ENCODE results near the gene TRMT11. TPM values are rescaled to one million over a fixed set of nuclear protein-coding genes. Genes with fewer than 3 reads are reported as not detected.
"Not testable (repeated sequence)": the region's sequence is repeated elsewhere in the genome, so short reads cannot be mapped to it uniquely, and the experiment has no call there.

Gene TRMT11
- total RNA-seq, 4 donors from 2014 or later, result 23.6 to 152 (median 28.9) TPM

- in situ Hi-C loops (cut with MboI; ENCODE audit: low pct_ligation_motif_present in 1 of 4, low pct_unique_long_range_greater_than_20kb in 1 of 4, low sequenced_read_pairs in 3 of 4), result loop anchor here (10.0 to 25.0 kb wide), 4 partner anchors 95 to 638 kb away; partner anchors contain the start of genes HDDC2 (in 3 of the 4) and NCOA7 (in 1 of the 4)
- intact Hi-C loops (cut with DNase I; ENCODE audit: low total_unique reads), result loop anchor here (10.0 kb wide), 1 partner anchor 165 kb away; no protein-coding TSS in a partner anchor
Measured at GRCh38 chr6:125950293-125950692, 36.0 kb upstream of the TRMT11 start.

GRCh38 chr6:125950716-125951115, 35.6 kb upstream of the TRMT11 start:
- in situ Hi-C loops (cut with MboI; ENCODE audit: low pct_ligation_motif_present in 1 of 4, low pct_unique_long_range_greater_than_20kb in 1 of 4, low sequenced_read_pairs in 3 of 4), result loop anchor here (10.0 to 25.0 kb wide), 4 partner anchors 96 to 638 kb away; partner anchors contain the start of genes HDDC2 (in 3 of the 4) and NCOA7 (in 1 of the 4)
- intact Hi-C loops (cut with DNase I; ENCODE audit: low total_unique reads), result loop anchor here (10.0 kb wide), 1 partner anchor 166 kb away; no protein-coding TSS in a partner anchor

More at GRCh38 chr6:125950293-125950692, 36.0 kb upstream of the TRMT11 start:
- Histone ChIP-seq H3K4me3 (no peak overlapping the region), H3K4me1 (peaks cover 3 to 14% (median 5%) of the 10 kb centered on the region in 4 donors), H3K27me3 (no peaks in the 10 kb centered on the region), H3K9me3 (no peaks in the 10 kb centered on the region), H3K36me3 (no peaks in the 10 kb centered on the region), H3K27ac (no peak overlapping the region)
- TF ChIP-seq POLR2AphosphoS5 (IDR thresholded peaks at IDR 0.05) (no peak), POLR2A (IDR thresholded peaks at IDR 0.05) (no peak), EP300 (IDR thresholded peaks at IDR 0.05; ENCODE audit: low read depth) (no peak), CTCF (IDR thresholded peaks at IDR 0.05) (no peak)
- no peak for DNase-seq
- WGBS, 2 donors (ENCODE audit: low coverage in 1 of 2), result 73 to 92% methylated on average over 2 to 6 of the region's 6 CpGs

GRCh38 chr6:125951323-125951722, 35.0 kb upstream of the TRMT11 start:
- Histone ChIP-seq H3K9me3 (no peaks in the 10 kb centered on the region), H3K27me3 (no peaks in the 10 kb centered on the region), H3K36me3 (no peaks in the 10 kb centered on the region), H3K4me1 (peaks cover 0 to 7% (median 0%) of the 10 kb centered on the region in 4 donors), H3K4me3 (no peak overlapping the region), H3K27ac (no peak overlapping the region)
- in situ Hi-C loops (cut with MboI; ENCODE audit: low pct_ligation_motif_present in 1 of 4, low pct_unique_long_range_greater_than_20kb in 1 of 4, low sequenced_read_pairs in 3 of 4), result loop anchor here (10.0 to 25.0 kb wide), 4 partner anchors 97 to 639 kb away; partner anchors contain the start of genes HDDC2 (in 3 of the 4) and NCOA7 (in 1 of the 4)
- no peak for DNase-seq
- intact Hi-C loops (cut with DNase I; ENCODE audit: low total_unique reads), result loop anchor here (10.0 kb wide), 1 partner anchor 167 kb away; no protein-coding TSS in a partner anchor
- TF ChIP-seq EP300 (IDR thresholded peaks at IDR 0.05; ENCODE audit: low read depth), result no peak
- TF ChIP-seq POLR2A (IDR thresholded peaks at IDR 0.05), result no peak
- TF ChIP-seq POLR2AphosphoS5 (IDR thresholded peaks at IDR 0.05), result no peak
- no peak for TF ChIP-seq CTCF (IDR thresholded peaks at IDR 0.05)
- 84 to 100% methylated on average over 1 of the region's 1 CpG for WGBS, 2 donors (ENCODE audit: low coverage in 1 of 2)

More at GRCh38 chr6:125950716-125951115, 35.6 kb upstream of the TRMT11 start:
- H3K4me1 ChIP-seq, H3K9me3 ChIP-seq, H3K4me3 ChIP-seq, H3K36me3 ChIP-seq, H3K27ac ChIP-seq, H3K27me3 ChIP-seq, DNase-seq: not testable (repeated sequence)
- 89 to 96% methylated on average over 5 to 6 of the region's 6 CpGs for whole genome bisulfite sequencing, 2 donors (ENCODE audit: low coverage in 1 of 2)

GRCh38 chr6:125952764-125953501, 33.4 kb upstream of the TRMT11 start:
- in situ Hi-C loops (cut with MboI; ENCODE audit: low pct_ligation_motif_present in 1 of 4, low pct_unique_long_range_greater_than_20kb in 1 of 4, low sequenced_read_pairs in 3 of 4), result loop anchor here (10.0 to 25.0 kb wide), 4 partner anchors 98 to 641 kb away; partner anchors contain the start of genes HDDC2 (in 3 of the 4) and NCOA7 (in 1 of the 4)
- TF ChIP-seq CTCF (IDR thresholded peaks at IDR 0.05) (peak in 1 of 5 experiments; percentile 17), POLR2A (IDR thresholded peaks at IDR 0.05) (no peak)

More at GRCh38 chr6:125952764-125953501, 33.4 kb upstream of the TRMT11 start:
- peaks cover under 1 to 10% (median 4%) of the 10 kb centered on the region in 4 donors for H3K4me1 ChIP-seq
- H3K4me3 ChIP-seq, result no peak overlapping the region
- H3K27me3 ChIP-seq, result no peaks in the 10 kb centered on the region
- no peaks in the 10 kb centered on the region for H3K36me3 ChIP-seq
- WGBS, 2 donors (ENCODE audit: low coverage in 1 of 2), result 60 to 84% methylated on average over 1 to 7 of the region's 7 CpGs
- H3K27ac ChIP-seq, result no peak overlapping the region
- intact Hi-C loops (cut with DNase I; ENCODE audit: low total_unique reads), result loop anchor here (10.0 kb wide), 1 partner anchor 168 kb away; no protein-coding TSS in a partner anchor
- DNase-seq, result peak; percentile 23
- H3K9me3 ChIP-seq, result no peaks in the 10 kb centered on the region

Data from transverse colon (tissue), 4 donors.